ENCODE results near the gene B4GALT5.

Gene B4GALT5

DNA sequence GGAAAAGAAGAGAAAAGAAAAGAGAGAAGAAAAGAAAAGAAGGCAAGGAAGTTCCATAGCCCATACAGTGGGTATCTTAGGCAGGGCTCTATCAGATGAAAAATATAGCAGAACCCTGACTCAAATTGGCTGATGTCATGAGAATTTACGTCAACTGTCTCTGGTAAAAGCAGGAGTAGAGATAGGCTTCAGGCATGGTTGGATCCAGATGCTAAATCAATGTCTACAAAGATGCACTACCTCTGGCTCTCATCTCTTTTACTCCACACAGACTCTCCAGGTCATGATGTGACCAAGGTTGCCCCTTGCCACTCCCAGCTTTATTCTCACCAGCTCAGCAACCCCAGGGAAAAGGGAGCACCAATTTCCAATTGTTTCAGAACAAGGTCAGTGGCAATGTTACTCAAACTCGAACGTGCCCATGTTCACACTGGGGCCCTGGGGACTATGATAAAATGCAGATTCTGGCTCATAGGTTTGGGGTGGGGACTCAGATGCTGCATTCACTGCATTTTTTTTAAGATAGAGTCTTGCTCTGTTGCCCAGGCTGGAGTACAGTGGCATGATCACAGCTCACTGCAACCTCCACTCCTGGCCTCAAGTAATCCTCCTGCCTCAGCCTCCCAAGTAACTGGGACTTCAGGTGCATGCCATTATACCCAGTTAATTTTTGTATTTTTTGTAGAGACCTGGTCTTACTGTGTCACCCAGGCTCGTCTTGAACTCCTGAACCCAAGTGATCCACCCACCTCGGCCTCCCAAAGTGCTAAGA, 112.3 kb downstream of the B4GALT5 start:
- DNase-seq, result no peak

DNA sequence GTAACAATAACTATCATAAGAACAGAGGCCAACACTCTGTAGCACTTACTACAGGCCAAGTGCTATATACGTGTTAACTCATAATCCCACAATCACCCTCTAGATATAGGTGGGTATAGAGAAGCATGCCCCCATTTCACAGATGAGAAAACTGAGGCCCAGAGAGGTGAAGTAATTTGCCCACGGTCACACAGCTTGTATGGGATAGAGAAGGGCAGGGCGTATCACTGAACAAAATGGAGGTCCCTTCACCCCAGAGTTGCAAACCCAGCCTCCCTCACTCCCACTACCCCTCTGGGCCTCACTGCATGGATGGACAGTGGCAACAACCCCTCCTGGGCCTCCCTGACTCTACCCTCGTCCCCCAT, 113.9 kb downstream of the B4GALT5 start:
- DNase-seq, result no peak

DNA sequence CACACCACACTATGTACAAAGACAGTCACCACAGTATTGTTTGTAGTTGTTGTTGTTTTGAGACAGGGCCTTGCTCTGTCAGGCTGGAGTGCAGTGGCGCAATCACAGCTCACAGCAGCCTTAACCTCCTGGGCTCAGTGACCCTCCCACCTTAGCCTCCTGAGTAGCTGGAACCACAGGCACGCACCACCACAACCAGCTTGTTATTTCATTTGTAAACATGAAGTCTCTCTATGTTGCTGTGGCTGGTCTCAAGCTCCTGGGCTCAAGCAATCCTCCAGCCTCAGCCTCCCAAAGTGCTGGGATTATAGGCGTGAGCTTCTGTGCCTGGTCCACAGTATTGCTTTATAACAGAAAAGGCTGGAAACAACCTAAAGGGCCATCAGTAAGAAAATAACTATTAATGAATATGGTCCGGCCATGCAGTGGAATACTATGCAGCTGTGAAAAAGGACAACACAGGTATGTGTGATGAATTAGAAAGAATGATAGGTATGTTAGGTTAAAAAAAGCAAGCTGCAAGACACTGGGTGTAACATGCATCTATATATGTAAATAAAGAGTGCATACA, 115.8 kb downstream of the B4GALT5 start:
- DNase-seq, result no peak

- DNase-seq, result no peak
Observed at GRCh38 chr20:49595811-49596561, 117.7 kb downstream of the B4GALT5 start.

DNA sequence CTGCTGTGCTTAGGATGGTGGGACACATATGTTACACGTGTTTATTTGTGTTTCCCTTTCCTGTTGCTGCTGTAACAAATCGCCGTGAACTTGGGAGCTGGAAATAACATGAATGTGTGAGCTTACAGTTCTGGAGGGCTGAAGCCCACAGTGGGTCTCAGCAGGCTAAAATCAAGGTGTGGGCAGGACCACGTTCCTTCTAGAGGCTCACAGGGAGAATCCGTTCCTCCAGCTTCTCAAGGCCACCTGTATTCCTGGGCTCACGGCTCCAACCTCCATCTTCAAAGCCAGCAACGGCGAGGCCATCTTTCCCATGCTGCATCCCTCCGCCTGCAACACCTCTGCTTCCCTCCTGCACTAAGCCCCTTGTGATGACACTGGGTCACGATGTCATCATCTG, 118.3 kb downstream of the B4GALT5 start:
- no peak for DNase-seq

DNA sequence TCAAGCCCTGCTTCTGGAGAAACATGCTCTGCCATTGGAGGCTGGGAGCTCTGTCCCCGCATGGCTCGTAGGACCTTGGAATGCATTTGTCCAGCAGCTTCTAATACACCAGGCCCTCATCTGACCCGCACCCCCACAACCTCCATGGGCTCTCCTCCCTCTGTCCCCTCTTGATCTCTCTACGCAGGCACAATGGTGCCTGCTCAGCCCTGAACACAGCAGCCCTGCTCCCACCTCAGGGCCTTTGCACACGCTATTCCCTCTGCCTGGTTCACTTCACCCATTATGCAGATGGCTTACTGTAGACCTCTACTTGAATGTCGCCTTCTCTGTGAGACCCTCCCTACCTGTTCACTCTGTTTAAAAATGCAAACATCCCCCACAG, 118.8 kb downstream of the B4GALT5 start:
- DNase-seq, result no peak

DNA sequence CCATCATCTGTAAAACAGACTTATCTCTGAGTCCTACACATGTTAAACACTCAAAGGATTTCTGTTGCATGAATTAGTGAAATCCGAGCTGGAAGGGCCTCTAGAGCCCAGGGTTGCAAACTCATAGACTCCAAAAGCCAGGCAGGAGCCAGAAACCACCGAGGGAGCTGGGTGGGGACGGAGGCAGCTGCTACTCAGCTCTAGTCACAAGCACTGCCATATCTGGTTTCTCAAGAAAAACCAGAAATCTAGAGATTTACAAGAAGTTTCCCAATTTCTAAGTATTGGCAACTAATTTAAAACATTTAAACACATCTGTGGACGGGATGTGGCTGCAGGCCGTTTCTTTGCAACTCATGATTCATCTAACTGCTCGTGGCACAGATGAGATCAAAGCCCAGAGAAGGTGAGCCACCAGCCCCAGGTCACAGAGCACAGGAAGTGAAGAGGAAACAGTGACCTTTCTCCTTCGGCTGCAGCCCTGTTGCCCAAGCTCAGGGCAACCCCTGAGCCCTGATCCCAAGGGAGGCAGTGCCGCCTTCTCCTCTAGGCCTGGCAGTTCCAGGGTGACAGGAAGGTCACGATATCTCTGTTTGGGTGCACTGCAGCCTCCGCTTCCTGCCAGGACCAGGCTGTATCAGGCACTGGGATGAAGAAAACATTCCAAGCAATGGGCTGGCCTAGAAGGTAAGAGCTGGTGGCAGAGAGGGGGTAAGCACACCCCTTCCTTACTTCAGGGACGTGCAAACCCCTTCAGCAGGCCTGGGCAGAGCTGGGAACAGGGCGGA, 119.3 kb downstream of the B4GALT5 start:
- no peak for DNase-seq

DNA sequence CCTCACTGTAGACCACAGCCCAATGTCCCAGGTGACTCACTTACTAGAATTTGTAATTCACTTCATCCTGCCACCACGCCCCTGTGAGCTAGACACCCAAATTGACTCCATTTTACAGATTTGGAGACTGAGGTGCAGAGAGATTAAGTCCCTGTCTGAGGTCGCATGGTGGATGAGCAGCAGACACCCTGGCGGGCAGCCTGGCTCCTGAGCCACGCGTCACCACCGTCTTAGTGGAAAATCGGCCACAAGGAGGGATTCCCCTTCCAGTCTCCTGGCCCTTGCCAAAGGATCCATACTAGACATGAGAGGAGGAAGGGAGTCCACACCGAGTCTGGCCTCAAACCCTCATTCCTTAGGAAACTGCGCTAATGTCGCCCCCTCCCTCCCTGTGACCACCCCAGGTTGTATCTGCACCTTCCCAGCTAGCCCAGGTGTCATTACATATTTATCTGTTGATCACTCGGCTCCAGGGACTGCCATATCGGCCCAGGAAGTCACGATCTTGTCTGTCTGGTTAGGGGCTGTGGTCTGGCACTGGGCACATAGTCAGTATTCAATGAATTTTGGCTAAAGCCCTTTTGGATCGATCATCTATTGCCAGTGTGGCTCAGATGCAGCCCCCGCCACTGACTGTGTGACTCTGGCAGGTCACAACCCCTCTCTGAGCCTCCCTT, 120.1 kb downstream of the B4GALT5 start:
- no peak for DNase-seq

- no peak for DNase-seq
Observed at GRCh38 chr20:49592120-49592519, 121.6 kb downstream of the B4GALT5 start.

GRCh38 chr20:49591217-49591865, 122.3 kb downstream of the B4GALT5 start:
- DNase-seq, result no peak

- DNase-seq, result no peak
Observed at GRCh38 chr20:49590163-49591017, 123.3 kb downstream of the B4GALT5 start.

DNA sequence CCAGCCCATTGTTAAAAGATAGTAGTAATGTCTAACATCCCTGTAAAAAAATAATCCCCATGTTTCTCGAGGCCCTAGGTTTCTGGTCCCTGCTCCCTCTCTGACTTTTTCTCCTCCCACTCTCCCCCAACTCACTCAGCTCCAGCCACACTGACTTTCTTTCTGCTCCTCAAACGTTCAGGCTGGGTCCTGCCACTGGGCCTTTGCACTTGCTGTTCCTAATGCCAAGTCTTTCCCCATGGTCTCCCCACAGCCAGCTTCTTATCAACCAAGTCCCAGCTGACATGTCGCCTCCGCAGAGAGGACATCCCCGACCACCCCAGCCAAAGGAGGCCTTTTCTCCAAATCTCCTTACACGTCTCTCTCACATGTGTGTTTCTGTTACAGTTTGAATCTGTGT, 123.9 kb downstream of the B4GALT5 start:
- DNase-seq, result no peak

DNA sequence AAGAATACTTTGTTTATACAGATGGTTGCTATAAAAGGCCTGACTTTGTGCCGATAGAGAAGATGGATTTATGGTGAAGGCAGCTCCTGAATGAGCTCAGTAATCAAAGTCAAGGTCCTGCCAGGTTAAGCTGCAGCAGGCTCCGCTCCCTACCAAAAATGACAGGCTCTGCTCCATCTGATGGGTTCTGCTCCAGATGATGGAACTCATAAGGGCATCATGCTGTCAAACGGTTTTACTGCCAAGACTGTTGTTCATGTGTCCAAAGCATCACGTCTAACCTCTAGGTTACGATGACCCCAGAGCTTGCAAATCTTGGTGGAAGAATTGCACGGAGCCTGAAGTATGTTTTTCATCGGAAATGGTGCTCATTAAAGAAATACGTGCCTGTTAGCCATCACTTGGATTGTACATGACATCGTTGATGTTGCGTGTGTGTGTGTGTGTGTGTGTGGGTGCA, 126.5 kb downstream of the B4GALT5 start:
- DNase-seq, result no peak

DNA sequence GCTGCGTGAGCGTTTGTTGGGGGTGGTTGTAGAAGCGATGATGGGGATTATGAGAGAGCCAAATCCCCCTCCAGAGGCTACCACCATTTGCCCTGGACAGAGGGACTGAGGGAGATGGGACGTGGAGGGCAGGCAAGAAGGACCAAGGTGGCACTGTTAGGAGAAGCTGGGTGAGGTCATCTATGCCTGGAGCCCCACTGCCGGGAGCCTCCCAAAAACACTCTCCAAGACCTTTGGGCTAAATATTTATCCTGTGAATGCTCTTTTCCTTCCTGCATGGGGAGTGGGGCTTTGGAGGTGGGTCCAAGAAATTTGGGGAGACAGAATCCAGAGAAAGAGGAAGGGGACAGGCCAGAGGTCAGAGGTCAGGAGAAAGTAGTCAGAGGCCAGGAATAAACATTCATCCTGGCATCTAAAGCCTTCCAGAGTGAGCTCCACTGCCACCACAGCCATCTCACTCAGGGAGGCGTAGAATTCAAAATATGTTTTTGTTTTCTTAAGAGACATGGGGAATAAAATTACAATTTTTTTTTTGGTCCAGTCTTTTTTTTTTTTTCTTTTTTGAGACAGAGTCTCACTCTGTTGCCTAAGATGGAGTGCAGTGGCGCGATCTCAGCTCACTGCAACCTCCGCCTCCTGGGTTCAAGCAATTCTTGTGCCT, 128.0 kb downstream of the B4GALT5 start:
- DNase-seq, result no peak

- no peak for DNase-seq
Observed at GRCh38 chr20:49584418-49585382, 129.0 kb downstream of the B4GALT5 start.

DNA sequence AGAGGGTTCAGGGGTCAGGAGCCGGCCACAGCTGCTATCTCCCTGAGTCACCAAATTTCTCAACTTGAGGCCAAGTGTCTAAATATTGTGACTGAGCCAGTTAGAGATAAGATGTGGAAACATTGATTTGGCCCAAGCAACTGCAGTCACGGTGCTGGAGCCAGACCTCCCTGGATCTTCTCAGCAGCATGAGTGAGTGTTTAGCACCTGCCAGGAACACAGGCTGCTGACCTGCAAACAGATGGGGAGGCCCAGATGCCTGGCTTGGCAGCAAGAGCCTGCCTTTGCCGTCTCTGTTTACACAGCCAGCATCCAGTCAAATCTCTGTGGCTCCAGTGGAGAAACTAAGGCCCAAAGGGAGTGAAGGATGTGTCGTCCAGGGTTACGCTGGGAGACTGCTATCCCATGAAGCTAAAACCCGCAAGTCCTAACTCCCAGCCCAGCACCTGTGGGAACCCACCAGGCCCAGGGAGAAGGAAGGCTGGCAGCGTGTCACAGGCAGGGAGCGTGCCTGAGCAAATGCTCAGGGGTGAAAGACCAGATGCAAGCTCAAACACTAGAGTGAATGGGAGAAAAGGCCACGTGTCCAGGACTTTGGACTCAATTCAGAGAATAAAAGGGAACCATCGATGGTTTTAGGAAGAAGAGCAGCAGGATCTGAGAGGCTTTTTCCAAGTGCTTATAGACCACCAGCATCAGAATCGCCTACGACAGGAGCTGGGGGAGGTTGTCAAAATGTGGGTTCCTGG, 129.8 kb downstream of the B4GALT5 start:
- DNase-seq, result peak; percentile 70

- no peak for DNase-seq
Observed at GRCh38 chr20:49583343-49583668, 130.4 kb downstream of the B4GALT5 start.
